Activated naive CD4-positive, alpha-beta T cell treated with anti-CD3 and anti-CD28 coated beads, Interleukin-2, amount 50 U/mL, for 16 hours (primary cell): ENCODE measurements around the gene MMP10.
"Not testable (repeated sequence)": the region's sequence is repeated elsewhere in the genome, so short reads cannot be mapped to it uniquely, and the experiment has no call there.

Experiments used
- DNase-seq: peaks from one replicate; pipeline ENCODE4 v3.0.0-alpha.2; 2020

MMP10 gene

DNA sequence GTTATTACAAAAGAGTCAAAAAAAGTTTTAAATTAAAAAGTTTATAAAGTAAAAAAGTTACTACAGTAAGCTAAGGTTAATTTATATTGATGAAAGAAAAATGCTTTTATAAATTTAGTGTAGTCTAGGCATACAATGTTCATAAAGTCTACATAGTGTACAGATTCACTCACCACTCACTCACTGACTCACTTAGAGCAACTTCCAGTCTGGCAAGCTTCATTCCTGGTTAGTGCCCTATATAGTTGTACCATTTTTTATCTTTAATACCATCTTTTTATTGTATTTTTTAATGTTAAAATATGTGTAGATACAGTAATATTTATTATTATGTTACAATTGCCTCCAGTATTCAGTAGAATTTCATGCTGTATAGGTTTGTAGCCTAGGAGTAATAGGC lies 2.6 kb upstream of the MMP10 start:
- no peak for DNase-seq

DNA sequence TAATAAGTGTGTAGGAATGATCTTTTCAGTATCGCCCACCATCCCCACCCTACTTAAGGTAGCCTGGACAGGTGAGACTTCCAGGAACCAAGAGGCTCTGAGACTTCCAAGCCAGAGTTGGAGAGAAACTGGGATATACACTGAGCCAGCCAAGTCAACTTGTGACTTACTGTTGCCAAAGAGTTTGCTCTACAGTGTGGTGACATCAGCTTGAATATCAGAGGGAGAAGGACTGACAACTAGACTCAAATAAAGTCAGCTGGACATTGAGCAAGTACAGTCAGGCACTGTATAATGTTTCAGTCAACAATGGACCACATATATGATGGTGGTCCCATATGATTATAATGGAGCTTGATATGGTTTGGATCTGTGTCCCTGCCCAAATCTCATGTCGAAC lies 1.2 kb upstream of the MMP10 start:
- DNase-seq: no peak

DNA sequence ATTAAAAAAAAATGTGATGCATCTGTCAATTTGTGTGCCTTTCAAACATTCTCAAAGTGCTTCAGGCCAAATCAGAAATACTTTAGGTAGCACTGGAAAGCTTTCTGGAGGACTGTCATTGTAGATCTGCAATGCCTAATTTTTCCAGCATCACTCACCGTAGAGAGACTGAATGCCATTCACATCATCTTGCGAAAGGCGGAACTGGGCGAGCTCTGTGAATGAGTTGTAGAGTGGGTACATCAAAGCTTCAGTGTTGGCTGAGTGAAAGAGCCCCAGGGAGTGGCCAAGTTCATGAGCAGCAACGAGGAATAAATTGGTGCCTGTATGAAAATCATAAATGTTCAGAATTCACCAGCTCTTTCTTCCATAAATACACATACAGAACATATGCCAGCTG lies 4.0 kb downstream of the MMP10 start:
- DNase-seq: no peak

DNA sequence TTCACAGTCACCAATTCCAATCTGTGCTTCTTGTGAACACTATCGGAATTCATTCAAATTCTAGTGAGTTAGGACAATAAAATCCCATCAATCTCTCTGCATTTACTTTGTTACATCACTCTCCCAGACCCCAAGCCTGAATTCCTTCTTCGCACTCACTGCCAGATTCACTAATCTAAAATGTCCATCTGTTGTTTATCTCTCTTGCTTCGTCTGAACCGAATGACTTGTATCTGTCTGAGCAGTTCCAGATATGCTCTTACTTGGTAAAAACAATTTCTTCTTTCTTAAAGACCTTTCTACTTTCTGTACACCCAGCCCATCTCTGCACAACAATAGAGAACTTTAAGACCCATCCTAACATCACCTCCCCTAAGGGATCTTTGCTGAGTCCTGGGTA lies 7.0 kb downstream of the MMP10 start:
- DNase-seq: no peak

DNA sequence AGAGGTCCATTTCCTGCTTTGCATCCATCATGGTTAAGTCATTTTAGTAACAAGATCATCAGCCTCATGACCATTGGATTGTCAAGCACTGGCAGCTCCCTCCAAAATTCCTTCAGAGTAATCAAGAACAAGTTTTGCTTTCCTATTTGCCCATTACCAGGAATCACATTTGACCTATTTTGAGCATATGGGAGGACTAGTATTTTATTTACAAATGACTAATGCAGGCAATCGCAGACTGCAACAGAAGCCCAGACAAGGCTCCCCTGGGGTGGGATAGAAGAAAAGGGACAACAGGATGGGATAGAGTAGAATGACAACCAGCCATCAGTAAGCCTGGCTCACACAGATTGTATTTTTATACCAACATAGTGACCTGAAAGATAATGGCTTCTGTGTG lies 9.1 kb downstream of the MMP10 start:
- no peak for DNase-seq

DNA sequence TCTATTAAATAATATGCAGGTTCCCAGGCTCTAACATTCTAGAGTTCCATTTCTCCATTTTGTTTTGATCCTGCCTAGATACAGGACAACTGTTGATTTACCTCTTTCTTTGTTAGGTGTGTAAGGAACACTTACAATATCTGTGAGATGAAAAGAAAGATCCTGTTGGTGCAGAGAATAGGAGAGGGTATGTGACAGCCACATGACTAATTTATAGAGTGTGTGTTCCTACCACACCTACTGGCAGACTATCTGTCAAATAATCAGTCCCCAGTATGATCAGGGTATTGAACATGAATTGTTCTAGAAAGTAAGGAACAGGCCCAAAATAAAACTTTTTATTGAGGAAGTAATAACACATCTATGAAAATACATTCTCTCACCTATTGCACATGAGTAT lies 10.2 kb downstream of the MMP10 start:
- no peak for DNase-seq

DNA sequence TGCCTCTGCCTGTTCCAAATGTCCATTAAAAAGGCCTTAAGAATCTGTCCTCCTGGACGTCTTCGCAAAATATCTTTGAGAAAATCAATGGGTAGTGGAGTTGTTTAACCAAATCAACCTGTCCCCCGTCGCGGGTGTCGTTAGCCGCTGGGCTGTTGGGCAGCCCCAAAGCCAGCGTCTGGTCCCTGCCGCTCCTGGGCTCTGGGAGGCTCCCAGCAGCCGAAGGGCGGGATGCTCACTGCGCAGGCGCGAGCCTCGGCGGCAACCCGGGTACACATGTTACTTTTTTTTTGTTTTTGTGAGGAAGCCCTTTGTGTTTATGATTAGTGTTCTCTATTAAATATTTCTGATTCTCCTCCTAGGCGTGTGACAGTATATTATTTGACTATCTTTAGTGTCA lies 12.6 kb downstream of the MMP10 start:
- DNase-seq: no peak

DNA sequence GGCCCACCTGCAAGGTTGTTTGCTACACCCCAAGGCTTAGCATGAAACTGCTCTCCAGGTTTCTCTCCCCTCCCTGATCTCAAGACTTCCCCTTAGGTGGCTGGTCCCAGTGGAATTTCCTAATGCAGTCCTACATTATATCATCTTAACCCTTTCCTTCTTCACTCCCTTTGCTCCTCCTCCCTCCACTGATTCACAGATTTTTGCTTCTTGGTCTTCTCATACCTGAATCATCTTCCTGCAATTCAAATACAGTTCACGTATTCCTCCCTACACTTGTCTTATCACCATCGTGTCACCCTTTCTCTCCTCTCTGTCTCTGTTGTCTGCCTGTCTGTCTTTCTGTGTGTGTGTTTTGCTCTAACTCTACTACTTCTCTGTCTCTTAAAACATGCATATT lies 17.0 kb downstream of the MMP10 start:
- no peak for DNase-seq

GRCh38 chr11:102762361-102762767 lies 18.1 kb downstream of the MMP10 start:
- no peak for DNase-seq

GRCh38 chr11:102761646-102762238 lies 18.7 kb downstream of the MMP10 start:
- no peak for DNase-seq

DNA sequence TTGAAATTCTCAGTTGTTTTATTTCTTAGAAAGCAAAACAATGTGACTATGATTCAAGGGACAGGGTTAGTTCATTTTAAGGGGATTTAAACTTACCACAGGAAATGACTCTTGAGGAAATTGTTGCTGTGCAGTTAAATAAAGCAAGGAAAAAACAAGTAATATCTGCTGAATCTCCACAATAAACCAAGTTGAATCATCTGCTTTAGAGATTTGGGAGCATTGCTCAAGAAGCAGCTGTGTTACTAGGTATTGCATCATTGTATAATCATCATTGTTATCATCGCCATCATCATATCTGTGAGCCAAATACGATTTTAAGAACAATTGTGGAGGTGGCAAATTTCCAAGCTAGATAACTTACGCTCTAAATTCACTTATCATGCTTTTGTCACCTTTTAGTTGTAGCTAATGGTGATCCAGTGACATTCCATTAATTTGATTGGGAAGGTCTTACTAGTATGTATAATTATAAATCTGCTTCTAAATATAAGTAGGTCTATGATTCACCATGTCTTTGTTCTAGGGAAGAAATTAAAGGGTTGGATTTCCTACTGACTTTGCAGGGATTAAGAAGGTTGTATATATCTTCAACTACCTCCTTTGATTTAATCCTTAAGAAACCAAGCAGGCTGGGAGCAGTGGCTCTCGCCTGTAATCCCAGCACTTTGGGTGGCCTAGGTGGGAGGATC lies 19.9 kb downstream of the MMP10 start:
- DNase-seq: no peak

DNA sequence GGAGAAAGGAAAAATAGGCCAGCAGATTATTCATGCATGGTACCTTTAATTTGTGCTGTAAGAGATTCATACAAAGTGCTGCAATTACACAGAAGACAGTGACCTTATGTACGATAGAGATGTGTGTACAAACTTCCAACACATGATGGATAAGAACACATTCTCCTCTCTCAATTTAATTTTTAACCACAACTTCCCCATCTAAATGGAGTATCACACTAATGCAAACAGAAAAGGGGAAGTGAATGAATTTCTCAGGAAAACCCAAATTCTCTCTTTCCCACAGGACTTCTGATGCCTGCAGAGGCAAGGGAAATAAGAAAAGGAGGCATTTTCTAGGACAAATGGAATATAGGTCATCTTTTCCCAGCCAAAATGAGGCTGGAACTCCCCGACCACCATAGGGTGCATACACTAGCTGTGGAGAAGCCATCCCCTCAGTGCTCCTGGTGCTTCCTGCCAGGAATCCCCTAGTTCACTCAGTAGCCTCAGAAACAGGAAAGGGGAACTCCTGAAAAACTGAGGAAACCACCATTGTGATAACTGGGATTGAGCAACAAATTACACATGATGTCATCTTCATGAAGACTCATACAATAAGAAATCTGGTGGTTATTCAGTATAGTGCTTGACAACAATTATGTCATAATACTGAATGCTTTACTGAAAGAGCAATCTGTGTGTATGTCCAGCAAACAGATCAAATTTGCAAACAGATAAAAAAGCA lies 22.4 kb downstream of the MMP10 start:
- DNase-seq: no peak

- DNase-seq: no peak
These were observed 27.2 kb downstream of the MMP10 start for GRCh38 chr11:102753267-102753666.

GRCh38 chr11:102751673-102752072 lies 28.8 kb downstream of the MMP10 start:
- no peak for DNase-seq

DNA sequence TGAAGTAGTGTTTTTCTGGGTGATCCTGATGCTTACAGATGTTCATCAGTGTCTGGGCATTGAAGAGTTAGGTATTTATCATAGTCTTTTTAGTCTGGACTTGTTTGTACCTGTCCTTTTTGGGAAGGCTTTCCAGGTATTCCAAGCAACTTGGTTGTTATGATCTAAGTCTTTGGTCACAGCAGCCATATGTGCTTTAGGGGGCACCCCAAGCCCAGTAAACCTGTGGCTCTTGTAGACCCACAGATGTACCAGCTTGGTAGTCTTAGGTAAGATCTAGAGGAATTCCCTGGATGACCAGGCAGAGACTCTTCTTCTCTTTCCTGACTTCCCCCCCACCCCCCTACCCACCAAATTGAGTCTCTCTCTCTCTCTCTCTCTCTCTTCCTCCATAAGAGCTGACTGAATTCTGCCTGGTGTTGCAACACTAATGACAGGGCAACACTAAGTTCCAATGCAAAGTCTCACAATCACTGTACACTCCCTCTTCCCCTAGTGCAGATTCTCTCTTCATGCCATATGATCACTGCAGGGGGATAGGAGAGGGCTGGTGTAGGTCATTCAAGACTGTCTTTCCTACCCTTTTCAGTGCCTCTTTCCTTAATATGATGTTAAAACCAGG lies 31.2 kb downstream of the MMP10 start:
- DNase-seq: no peak

DNA sequence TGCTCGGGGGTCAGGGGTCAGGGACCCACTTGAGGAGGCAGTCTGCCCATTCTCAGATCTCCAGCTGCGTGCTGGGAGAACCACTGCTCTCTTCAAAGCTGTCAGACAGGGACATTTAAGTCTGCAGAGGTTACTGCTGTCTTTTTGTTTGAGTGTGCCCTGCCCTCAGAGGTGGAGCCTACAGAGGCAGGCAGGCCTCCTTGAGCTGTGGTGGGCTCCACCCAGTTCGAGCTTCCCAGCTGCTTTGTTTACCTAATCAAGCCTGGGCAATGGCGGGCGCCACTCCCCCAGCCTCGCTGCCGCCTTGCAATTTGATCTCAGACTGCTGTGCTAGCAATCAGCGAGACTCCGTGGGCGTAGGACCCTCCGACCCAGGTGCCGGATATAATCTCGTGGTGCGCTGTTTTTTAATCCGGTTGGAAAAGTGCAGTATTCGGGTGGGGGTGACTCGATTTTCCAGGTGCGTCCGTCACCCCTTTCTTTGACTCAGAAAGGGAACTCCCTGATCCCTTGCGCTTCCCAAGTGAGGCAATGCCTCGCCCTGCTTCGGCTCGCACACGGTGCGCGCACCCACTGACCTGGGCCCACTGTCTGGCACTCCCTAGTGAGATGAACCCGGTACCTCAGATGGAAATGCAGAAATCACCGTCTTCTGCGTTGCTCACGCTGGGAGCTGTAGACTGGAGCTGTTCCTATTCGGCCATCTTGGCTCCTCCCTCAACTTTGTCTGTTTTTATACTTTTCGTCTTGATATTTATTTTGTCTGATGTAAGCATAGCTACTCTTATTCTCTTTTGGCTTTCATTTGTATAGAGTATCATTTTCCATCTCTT lies 33.5 kb downstream of the MMP10 start:
- DNase-seq: not testable (repeated sequence)

DNA sequence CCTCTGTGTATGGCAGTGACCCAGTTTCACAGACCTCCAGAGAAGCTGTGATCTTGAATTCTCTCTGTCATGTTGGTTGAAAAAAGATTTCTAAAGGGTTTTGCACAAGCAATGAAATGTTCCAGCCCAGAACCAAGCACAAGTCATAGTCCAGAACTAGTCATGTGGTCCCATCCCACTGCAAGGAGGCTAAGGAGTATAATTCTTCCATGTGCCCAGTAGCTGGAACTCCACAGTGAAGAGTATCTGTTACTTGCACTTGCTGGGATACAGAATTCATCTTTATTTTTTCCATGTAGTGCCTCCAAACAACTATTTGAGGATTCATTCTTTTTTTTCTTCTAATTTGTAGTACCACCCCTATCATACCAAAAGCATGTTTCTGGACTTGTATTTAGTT lies 45.8 kb downstream of the MMP10 start:
- no peak for DNase-seq

- DNase-seq: peak; percentile 18
These were observed 47.1 kb downstream of the MMP10 start for GRCh38 chr11:102733232-102733875.

DNA sequence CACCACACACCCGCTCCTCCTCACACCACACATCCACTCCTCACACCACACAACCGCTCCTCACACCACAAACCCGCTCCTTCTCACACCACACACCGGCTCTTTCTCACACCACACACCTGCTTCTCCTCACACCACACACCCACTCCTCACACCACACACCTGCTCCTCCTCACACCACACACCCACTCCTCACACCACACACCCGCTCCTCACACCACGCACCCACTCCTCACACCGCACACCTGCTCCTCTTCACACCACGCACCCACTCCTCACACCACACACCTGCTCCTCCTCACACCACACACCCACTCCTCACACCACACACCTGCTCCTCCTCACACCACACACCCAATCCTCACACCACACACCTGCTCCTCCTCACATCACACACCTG lies 49.5 kb downstream of the MMP10 start:
- DNase-seq: not testable (repeated sequence)

- DNase-seq: no peak
These were observed 50.3 kb downstream of the MMP10 start for GRCh38 chr11:102729849-102730815.

GRCh38 chr11:102727890-102728289 lies 52.5 kb downstream of the MMP10 start:
- no peak for DNase-seq
